Retinal pigment epithelial cell (primary cell): ENCODE measurements around the gene WNT11.

Experiments
- DNase-seq: peaks from one replicate; pipeline ENCODE4 v3.0.0-alpha.2; 2010; ENCODE audit warnings: low read depth
- H3K4me3 ChIP-seq: 2 replicates; pipeline ENCODE4 v1.5.1; 2011; ENCODE audit warnings: mild to moderate bottlenecking, low read length, control low read depth, moderate library complexity
- CTCF ChIP-seq: conservative IDR thresholded peaks from 2 replicates; pipeline ENCODE4 v1.5.1; 2011; ENCODE audit warnings: low read depth, low read length, control low read depth, inconsistent platforms

WNT11 gene

GRCh38 chr11:76243193-76243956 is 37.1 kb upstream of the WNT11 start:
- DNase-seq: no peak
- H3K4me3 ChIP-seq: no peak overlapping the region
- TF ChIP-seq CTCF: no peak

DNA sequence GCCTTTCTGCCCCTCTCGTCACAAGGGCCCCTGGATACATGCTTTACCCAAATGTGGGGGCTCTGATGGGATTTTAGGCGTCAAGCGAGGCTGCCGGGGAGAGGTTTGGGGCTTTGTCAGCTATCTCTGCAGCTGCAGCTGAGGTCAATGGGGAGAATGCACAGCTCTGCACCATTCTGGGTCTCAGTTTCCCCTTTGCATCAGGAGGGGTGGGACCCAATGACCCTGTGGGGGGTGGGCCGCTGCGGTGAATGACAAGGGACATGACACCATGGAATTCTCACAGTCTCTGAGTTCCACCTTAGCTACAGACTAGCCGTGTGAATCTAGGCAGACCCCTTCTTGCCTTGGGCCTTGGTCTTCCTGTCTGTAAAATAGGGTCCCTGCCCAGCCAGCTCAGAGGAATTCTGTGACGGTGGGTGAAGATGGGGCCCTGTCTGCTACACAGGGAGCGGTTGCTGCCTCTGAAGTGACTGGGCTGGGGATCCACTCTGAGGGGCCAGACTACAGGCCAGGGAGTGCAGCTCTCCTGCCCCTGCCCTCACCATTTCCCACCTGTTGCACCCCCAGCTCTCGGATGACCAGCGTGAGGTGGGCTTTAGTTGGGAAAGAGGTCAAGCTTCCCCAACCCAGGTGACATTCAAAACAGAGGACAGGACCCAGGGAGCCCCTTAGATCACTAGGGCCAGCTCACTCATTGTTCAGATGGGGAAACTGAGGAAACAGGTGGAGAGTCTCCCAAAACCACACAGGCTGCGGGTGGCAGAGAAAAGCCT is 35.9 kb upstream of the WNT11 start:
- DNase-seq: no peak
- H3K4me3 ChIP-seq: no peak overlapping the region
- no peak for TF ChIP-seq CTCF

GRCh38 chr11:76241243-76242000 is 35.1 kb upstream of the WNT11 start:
- no peak for TF ChIP-seq CTCF

DNA sequence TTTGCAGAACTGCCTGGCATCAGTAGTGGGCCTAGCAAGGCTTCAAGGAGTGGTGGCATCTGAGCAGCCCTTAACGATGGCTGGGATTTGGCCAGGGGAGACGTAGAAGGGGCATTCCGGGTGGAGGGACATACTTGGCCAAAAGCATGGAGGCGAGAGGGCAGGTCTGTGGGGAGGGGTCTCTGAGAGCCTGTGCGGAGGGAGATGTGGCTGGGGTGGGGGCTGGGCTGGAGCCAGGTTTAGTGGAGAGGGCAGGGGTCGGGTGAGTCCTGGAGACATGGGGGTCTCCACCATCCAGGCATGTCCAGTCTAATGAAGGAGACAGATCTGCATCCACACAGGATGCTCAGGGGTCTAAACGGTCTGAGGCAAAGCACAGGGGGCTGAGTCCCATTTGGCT is 34.4 kb upstream of the WNT11 start:
- no peak for DNase-seq
- H3K4me3 ChIP-seq: no peak overlapping the region
- no peak for TF ChIP-seq CTCF

More at GRCh38 chr11:76241243-76242000, 35.1 kb upstream of the WNT11 start:
- no peak for DNase-seq
- no peak overlapping the region for H3K4me3 ChIP-seq

GRCh38 chr11:76240161-76240540 is 33.8 kb upstream of the WNT11 start:
- TF ChIP-seq CTCF: no peak
- no peak overlapping the region for H3K4me3 ChIP-seq
- DNase-seq: no peak

- DNase-seq: no peak
- H3K4me3 ChIP-seq: no peak overlapping the region
- no peak for TF ChIP-seq CTCF
Observed at GRCh38 chr11:76239483-76240160, 33.3 kb upstream of the WNT11 start.
